HG02759 (cell line): Measurements from ENCODE around the gene GNPTG.
"Not testable (repeated sequence)": the region's sequence is repeated elsewhere in the genome, so short reads cannot be mapped to it uniquely, and the experiment has no call there.

Experiments used
- ATAC-seq: cut with Tn5 transposase; IDR thresholded peaks from one replicate; pipeline ENCODE4 v1.9.1; 2021; ENCODE audit warnings: mild to moderate bottlenecking, moderate library complexity; ENCODE audit not compliant: unreplicated experiment

GNPTG gene

DNA sequence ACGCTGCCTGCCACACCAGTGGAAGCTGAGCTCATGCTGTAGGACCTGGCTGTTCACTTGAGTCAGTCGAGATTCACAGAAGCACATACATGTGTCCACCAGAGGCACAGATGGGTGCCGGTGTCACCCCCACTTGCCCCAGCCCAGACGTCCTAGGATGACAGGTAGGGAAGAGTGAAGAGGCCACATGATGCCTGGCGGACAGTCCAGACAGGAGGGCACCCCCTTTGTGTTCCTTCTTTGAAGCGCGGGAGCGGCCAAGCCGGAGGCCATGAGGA is 33.5 kb upstream of the GNPTG start:
- ATAC-seq = no peak

DNA sequence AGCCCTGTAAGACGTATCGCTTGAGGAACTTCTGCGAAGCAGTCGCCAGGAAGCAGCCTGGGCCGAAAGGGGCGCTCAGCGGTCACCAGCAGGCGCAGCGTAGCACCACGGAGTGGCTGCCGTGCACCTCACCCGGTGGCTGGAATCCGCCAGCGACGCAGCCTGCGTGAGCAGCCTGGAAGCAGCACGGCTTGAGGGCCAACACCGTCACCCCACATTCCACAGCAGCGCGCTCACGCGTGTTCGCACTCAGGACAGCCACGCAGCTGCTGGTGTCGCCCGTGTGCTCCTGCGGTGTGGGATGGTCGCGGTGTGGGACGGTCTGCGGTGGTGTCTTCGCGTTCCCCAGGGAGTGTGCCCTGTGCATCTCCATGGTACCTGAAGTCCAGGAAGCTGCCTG is 32.7 kb upstream of the GNPTG start:
- no peak for ATAC-seq

DNA sequence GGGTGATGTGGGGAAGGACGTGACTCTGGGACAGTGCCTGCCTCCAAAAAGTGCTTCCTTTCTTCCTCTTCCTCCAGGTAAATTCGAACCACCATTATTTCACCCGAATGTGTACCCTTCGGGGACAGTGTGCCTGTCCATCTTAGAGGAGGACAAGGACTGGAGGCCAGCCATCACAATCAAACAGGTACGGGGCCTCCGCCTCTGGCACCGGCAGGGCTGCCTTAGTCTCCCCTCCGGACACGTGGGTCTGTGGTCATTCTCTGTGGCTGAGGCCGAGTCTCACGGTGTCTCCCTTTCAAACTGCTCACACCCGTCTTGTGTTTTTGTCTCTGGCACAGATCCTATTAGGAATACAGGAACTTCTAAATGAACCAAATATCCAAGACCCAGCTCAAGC is 31.6 kb upstream of the GNPTG start:
- no peak for ATAC-seq

DNA sequence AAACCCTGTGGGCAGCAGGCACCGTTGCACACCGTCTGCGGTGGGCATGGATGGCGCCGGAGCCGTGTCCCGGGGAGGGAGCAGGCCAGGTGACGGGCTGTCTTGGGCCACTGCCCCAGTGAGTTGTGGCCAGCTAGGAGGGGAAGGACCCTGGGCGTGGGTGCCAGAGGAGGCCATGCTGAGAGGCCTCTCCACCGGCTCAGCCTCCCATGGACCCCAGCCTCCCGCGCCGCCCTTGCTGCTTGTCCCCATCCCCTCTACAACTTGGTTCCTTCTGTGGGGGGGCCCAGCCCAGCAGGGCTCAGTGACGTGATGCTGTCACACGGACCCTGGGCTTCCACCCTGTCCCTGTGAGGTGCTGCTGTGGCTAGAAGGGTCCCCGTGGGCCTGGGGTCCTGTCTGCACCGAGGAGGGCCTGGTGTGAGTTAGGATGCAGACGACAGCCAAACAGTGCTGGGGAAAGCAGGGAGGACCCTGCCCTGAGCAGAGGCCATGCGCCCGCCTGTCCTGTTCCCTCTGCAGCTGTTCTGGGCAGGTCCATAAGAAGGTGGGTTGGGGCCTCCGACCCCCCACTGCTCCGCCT is 31.0 kb upstream of the GNPTG start:
- ATAC-seq = no peak

DNA sequence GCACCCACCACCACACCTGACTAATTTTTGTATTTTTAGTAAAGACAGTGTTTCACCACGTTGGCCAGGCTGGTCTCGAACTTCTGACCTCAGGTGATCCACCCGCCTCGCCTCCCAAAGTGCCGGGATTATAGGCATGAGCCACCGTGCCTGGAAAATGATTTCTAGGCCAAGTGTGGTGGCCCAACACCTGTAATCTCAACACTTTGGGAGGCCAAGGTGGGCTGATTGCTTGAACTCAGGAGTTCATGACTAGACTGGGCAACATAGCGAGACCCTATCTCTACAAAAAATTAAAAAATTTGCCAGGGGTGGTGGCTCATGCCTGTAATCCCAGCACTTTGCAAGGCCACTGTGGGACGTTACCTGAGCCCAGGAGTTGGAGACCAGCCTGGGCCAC is 29.3 kb upstream of the GNPTG start:
- ATAC-seq = no peak

DNA sequence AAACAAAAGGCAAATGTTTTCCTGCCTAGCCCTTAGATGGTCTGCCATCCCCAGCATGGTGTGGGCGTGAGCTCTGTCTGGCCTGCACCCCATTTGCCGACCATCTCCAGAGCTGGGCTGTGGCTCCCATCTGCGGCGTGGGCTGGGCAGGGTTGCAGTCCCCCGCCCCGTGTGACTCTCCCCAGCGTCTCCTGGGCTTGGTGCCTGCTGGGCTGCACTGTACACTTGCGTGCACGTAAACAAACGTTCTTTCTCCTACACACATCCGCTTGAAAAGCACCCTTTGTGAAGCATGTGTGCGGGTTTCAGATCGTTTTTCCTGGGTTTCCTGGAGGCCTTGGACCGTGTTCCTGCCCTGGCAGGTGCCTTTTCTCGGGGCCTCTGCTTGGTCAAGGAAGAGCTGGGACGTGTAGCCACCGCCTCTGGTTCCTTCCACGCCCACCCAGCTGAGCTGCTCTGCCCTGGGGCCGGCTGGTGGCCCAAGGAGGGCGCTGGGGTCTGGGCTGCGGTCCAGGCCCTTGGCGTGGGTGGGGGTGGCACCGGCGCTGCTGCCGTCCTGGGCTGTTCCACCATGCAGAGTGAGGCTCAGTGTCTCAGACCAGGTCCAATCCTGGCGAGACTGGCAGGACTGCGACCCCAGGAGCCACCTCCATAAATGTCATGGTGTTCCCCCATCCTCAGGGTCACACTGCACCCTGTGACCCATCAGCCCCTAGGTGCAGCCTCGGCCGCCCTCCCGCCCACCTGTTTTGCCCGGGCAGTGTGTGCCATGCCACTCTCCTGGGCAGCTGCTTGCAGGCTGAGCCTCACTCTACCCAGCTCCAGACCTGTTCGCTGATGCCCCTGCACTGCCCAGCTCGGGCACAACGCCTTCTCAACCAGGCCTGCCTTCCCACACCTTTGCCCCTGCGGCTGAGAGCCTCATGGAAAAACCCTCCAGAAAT is 28.2 kb upstream of the GNPTG start:
- no peak for ATAC-seq

DNA sequence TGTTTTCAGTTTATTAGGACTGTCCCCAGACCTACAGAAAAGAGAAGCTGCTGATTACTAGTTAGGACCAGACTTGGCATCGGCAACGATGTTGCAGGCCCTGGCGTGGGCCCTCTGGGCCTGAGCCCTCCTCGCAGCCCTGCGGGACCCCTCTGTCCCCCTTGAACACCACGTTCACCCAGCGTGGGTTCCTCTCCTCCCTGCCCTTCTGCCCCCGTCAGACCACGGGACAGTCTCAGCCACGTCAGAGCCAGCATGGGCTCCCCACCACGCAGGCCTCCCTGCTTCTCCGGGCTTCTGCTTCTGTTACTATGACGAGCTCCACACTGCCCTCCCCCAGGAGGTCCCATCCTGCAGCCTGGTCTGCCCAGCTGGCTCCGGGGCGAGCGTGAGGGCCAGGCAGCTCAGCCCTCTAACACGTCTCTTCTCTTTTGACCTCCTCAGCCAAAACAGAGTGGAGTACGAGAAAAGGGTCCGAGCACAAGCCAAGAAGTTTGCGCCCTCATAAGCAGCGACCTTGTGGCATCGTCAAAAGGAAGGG is 27.4 kb upstream of the GNPTG start:
- ATAC-seq = no peak

DNA sequence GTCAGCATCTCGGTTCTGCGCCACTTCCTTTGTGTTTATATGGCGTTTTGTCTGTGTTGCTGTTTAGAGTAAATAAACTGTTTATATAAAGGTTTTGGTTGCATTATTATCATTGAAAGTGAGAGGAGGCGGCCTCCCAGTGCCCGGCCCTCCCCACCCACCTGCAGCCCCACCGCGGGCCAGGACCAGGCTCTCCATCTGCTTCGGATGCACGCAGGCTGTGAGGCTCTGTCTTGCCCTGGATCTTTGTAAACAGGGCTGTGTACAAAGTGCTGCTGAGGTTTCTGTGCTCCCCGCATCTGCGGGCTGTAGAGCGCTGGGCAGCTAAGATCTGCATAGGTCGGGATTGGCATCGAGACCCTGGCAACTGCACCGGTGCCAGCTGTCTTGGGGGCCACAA is 26.5 kb upstream of the GNPTG start:
- no peak for ATAC-seq

DNA sequence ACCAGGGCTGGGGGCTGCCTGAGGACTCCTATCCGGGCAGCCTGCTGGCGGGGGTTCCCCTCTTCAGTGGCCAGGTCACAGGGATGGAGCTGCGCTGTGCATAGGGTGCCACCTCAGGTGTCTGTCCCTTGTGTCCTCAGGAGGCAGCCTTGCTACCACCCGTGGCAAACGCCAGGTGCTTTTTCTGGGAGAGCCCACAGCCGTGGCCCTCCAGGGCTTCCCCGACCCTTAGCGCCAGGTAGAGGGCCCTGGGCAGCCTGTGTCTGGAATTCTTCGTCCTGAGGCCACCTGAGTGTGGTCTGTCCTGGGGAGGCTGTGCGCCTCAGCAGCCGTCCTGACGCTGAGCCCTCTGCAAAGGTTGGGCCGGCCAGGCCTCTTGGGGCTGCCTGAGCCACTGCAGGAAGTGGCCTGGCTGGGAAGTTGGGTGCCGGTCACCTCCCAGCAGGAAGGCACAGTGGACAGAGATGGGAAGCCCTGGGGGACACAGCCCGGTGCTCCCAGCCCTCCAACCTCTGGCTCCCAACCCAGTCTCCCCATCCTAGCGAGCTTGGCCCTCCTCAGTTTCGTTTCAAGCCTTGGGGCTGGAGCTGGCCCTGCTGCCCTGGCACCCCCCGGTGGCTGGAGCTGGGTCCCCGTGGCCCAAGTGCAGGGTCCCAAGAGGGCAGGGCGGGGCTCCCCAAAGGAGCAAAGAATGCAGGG is 25.9 kb upstream of the GNPTG start:
- ATAC-seq = no peak

DNA sequence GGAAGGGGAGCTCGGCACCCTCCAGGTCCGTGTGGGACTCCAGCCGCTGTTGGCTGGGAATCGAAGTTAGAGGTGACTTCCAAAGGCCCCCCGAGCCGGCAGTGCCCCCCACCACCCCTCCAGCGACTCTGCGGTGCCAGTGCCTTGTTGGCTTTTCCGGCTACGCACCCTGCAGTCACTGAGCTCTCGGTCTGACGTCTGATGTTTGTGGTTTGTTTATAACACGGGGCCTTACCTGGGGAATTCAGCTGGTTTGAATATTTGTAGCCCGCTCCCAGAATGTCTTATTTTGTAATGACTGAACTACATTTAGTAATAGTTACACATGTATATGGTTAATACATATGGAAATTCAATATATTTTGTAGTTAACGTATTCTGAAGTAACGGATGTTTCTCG is 25.3 kb upstream of the GNPTG start:
- ATAC-seq = no peak

DNA sequence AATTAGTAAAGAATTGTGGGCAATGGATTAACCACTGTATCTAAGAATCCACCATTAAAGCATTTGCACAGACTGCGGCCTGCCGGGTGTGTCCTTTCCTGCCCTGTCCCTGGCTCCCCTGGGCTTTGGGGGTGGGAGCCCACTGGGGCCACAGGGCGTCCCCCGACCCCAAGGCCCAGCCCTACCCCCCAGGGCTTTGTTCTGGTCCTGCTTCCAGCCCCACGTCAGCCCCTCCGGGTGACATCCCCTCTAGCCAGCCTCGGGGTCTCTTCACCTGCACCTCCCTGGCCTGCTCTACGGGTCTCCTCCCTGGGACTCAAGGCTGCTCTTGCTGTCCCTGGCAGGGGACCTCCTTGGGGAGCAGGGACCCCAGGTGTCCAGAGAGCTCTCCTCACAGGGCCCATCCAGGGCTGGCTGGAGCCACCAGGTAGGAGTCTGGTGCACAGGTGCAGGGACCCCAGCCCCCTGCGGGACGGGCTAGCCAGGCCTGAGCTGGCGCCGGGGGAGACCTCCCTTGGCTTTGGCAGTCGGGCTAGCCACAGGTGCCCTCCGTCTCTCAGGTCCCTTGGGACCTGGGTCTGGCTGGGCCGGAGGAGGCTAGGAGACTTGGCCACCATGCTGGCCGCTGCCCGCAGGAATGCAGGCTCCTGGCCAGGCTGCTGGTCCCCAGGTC is 24.6 kb upstream of the GNPTG start:
- no peak for ATAC-seq

DNA sequence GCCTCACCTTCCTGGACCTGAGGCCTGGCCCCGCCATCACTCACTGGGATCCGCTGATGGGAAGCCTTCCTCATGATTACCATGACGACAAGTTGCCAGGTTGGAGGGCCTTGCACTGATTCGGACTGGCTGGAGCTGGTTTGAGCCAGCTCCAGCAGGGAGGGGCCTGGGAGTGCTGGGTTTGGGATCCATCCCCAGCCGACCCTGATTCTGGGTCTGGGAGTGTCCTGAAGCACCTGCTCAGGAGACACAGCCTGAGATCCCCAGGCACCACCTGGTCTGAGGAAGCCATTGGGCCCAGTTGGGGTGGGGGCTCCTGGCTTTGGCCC is 24.1 kb upstream of the GNPTG start:
- no peak for ATAC-seq

DNA sequence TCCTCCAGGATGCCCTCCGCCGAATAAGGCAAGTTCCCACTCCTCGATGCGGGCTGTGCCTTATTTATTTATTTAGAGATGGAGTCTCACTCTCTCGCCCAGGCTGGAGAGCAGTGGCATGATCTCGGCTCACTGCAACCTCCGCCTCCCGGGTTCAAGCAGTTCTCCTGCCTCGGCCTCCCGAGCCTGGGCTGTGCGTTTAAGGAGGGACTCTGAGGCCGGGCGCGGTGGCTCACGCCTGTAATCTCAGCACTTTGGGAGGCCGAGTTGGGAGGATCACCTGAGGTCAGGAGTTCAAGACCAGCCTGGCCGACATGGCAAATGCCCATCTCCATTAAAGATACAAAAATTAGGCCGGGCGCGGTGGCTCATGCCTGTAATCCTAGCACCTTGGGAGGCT is 23.6 kb upstream of the GNPTG start:
- ATAC-seq = not testable (repeated sequence)

DNA sequence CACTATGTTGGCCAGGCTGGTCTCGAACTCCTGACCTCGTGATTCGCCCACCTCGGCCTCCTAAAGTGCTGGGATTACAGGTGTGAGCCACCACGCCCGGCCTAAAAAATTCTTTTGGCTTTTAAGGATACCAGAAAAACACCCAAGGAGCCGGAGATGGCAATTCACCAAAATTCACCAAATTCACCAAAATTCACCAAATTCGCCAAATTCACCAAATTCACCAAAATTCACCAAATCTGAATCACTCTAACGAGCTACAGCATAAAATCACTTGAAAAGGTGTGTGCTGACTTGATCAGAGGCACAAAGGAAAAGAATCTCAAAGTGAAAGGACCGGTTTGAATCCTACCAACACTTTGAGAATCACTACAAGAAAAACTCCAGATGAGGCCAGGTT is 22.8 kb upstream of the GNPTG start:
- not testable (repeated sequence) for ATAC-seq

DNA sequence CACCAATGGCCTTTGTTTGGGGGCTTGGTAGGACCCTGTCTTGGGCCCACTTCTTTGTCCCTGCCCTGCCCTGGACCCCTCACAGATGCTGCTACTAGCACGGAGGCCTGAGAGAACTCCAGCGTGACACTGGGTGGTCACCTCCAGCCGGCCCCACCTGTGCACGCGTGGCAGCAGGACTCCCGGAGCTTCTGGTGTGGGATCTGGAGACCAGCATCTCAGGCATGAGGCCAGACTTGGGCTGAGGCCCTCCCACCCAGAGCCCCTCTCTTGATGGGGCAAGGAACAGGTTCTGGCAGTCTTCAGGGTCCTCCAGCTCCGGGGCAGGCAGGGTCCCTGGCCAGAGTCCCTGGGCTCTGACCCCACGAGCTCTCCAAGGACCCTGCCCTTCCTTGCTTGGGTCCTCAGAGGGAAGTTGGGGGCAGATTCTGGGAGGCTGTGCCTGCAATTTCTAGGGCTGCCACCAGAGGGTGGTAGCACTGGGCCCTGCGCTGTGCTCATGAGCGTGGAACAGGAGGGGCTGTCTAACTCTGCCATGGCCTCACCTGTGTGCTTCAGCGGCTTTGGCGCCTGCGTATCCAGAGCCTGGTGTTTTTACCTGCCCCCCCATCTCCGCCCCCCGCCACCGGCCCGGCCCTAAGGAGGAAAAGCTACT is 21.3 kb upstream of the GNPTG start:
- no peak for ATAC-seq

DNA sequence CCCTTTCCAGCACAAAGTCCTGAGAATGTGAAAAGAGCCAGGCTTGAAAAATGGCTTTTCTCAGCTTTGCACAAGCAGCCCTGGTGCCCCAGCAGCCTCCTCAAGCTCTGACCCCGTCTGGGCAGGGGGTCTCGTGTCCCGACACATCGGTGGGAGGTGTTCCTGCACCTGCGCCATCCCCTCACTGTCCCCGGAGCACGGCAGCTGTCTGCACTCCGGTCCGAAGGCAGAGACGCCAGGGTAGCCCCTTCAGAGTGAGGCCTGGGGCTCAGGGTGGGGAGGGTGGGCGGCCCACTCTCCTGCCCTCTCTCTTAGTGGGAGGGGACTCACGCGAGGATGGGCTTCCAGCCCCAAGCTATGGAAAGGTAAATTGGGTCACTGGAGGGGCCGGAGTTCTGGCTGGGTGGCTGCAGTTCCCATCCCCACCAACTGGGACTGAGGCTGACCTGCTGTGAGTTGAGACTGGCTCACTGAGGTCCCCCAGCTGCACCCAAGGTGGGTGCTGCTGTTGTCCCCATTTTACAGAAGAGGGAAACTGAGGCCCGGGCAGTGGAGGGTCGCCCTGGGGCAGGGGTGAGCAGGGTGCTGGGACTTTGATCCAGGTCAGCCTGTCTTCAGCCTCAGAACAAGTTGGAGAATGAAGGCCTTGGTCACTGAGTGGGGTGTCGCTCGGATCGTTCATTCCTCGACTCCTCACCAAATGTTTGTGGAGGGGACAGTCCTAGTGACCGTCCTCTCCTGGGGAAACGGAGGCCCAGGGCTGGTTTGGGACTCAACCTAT is 20.6 kb upstream of the GNPTG start:
- no peak for ATAC-seq

DNA sequence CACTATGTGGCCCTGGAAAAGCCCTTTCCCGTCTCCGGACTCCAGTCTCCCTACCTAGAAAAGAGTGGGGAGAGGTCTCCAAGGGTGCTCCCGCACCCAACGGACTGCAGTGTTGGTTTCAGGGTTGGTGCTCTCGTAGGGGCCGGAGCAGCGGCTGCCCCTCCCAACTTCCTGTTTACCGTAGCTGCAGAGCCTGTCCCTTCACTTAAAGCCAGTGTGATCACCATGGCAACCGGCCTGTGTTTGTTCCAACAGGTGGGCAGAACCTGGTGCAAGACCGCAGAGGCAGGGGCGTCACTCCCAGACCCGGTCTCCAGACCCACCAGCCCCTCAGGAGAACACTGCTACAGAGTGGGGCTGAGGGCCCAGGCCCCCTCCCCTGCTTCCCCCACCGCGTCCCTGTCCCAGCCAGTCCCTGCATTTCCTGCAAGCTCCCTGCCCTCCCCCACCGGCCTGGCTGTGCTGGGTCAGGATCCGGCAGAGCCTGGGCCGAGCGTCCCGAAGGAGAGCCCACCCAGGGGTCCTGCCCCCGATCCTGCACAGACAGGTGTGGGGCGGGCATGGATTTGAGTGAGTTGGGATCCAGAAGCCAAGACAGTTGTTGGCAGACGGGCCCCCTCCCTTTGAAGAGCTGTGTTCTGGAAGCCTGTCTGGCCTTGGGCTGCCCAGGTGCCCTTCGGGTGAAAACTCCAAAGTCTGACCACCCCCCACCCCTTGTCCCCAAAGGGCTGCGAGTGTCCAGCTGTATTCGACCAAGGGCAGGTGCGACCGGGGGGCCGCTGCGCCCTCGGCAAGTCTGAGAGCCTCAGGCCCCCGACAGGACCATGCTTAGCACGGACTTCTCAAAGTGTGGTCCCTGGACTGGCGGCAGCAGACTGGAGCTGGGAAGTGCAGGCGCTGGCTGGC is 19.8 kb upstream of the GNPTG start:
- peak; percentile 48 for ATAC-seq

DNA sequence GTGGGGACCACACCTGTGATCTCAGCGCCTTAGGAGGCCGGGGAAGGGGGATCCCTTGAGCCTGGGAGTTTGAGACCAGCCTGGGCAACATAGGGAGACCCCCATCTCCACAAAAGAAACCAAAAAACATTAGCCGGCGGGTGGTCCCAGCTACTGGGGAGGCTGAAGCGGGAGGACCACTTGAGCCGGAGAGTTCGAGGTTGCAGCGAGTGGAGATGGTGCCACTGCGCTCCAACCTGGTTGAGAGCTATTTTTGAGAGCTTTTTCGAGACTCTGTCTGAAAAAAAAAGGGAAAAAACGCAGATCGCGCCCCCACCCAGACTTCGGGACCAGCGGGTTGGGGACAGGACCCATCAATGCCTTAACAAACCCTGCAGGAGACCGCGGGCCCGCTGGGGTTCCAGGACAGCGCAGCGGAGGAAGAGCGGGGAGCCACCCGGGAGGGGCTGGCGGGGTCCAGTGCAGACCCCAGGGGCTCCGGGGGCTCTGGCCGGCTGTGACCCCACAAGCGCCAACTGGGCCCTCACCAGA is 19.0 kb upstream of the GNPTG start:
- no peak for ATAC-seq
